ENCODE data around the gene SATB1.

GRCh38 chr3:18349197-18349798 lies 75.8 kb downstream of the SATB1 start:
- TF ChIP-seq, protein P1, sequence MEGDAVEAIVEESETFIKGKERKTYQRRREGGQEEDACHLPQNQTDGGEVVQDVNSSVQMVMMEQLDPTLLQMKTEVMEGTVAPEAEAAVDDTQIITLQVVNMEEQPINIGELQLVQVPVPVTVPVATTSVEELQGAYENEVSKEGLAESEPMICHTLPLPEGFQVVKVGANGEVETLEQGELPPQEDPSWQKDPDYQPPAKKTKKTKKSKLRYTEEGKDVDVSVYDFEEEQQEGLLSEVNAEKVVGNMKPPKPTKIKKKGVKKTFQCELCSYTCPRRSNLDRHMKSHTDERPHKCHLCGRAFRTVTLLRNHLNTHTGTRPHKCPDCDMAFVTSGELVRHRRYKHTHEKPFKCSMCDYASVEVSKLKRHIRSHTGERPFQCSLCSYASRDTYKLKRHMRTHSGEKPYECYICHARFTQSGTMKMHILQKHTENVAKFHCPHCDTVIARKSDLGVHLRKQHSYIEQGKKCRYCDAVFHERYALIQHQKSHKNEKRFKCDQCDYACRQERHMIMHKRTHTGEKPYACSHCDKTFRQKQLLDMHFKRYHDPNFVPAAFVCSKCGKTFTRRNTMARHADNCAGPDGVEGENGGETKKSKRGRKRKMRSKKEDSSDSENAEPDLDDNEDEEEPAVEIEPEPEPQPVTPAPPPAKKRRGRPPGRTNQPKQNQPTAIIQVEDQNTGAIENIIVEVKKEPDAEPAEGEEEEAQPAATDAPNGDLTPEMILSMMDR (IDR thresholded peaks at IDR 0.05; ENCODE audit: low read depth, low read length): no peak
- no peak for TF ChIP-seq EZH2phosphoT487 (IDR thresholded peaks at IDR 0.05; ENCODE audit: low read depth)
